ENCODE measurements around the gene SLC12A8. TPM values are rescaled to one million over a fixed set of nuclear protein-coding genes. Genes with fewer than 3 reads are reported as not detected.

The SLC12A8 gene
- total and polyA plus RNA-seq, 4 donors: 4.2 to 5.2 (median 4.9) TPM

GRCh38 chr3:125123451-125124305 lies 88.9 kb downstream of the SLC12A8 start:
- DNase-seq (ENCODE audit: low read depth in 4 of 6, low spot score in 6 of 6): no peak
- no peaks in the 10 kb centered on the region for H3K9me3 ChIP-seq (ENCODE audit: control insufficient read depth, insufficient read depth, low read length)
- no CpG with 5 or more reads among the region's 10 CpGs for WGBS (ENCODE audit: insufficient coverage)
- H3K4me3 ChIP-seq (ENCODE audit: low read depth, low read length): no peak overlapping the region
- H3K4me1 ChIP-seq (ENCODE audit: control insufficient read depth, insufficient read depth, low read length): peaks cover 24% of the 10 kb centered on the region
- H3K27ac ChIP-seq (ENCODE audit: low read depth, low read length): no peak overlapping the region
- H3K36me3 ChIP-seq (ENCODE audit: control insufficient read depth, insufficient read depth, low read length): no peaks in the 10 kb centered on the region
- H3K27me3 ChIP-seq (ENCODE audit: control insufficient read depth, insufficient read depth, low read length): no peaks in the 10 kb centered on the region

- no peaks in the 10 kb centered on the region for H3K9me3 ChIP-seq (ENCODE audit: control insufficient read depth, insufficient read depth, low read length)
- no peaks in the 10 kb centered on the region for H3K36me3 ChIP-seq (ENCODE audit: control insufficient read depth, insufficient read depth, low read length)
- H3K27me3 ChIP-seq (ENCODE audit: control insufficient read depth, insufficient read depth, low read length): no peaks in the 10 kb centered on the region
- H3K27ac ChIP-seq (ENCODE audit: low read depth, low read length): peak overlapping the region; percentile 75
- DNase-seq (ENCODE audit: low read depth in 4 of 6, low spot score in 6 of 6): no peak
- peaks cover 34% of the 10 kb centered on the region for H3K4me1 ChIP-seq (ENCODE audit: control insufficient read depth, insufficient read depth, low read length)
- peak overlapping the region; percentile 26 for H3K4me3 ChIP-seq (ENCODE audit: low read depth, low read length)
- 0% methylated on average over 1 of the region's 8 CpGs for WGBS (ENCODE audit: insufficient coverage)
Measured at GRCh38 chr3:125121246-125122010, 91.1 kb downstream of the SLC12A8 start.

DNA sequence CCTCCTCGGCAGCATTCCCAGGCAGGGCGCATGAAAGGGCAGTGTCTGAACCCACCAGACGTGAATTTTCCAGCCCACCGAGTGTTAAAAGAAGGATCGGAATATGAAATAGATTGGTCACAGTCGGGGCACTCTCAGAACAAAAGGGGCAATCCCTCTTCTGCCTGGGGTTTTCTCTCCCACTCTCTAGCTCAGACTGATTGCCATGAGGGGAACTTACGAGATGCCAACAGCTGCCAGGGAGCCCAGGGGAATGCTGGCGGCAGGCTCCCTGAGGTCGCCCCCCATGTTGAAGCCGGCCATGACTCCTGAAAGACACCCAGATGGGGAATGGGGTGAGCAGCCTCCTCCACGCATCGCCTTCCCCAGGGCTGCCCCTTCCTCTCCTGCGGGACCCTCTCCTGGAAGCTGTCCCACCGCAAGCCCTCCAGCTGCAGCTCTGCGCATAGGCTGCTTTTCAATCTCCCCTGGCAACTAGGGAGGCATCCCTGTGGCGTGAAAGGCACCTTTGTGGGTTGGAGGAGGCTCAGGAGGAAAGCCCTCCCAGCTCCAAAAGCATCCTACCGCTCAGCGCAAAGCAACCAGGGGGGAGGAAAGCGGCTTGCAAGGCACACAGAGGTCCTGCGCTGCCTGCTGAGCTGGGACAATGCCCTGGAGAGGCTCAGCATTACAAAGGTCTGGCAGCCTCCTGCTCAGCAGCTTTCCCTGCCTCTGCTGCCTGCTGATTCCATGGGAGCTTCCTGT lies 92.0 kb downstream of the SLC12A8 start:
- Histone ChIP-seq H3K36me3 (ENCODE audit: control insufficient read depth, insufficient read depth, low read length) (no peaks in the 10 kb centered on the region), H3K27me3 (ENCODE audit: control insufficient read depth, insufficient read depth, low read length) (no peaks in the 10 kb centered on the region), H3K4me3 (ENCODE audit: low read depth, low read length) (peak overlapping the region; percentile 26), H3K4me1 (ENCODE audit: control insufficient read depth, insufficient read depth, low read length) (peaks cover 42% of the 10 kb centered on the region), H3K9me3 (ENCODE audit: control insufficient read depth, insufficient read depth, low read length) (no peaks in the 10 kb centered on the region), H3K27ac (ENCODE audit: low read depth, low read length) (peak overlapping the region; percentile 75)
- 11% methylated on average over 12 of the region's 20 CpGs for WGBS (ENCODE audit: insufficient coverage)
- peak; percentile 62 to 94 (median 69) for DNase-seq (ENCODE audit: low read depth in 4 of 6, low spot score in 6 of 6)

DNA sequence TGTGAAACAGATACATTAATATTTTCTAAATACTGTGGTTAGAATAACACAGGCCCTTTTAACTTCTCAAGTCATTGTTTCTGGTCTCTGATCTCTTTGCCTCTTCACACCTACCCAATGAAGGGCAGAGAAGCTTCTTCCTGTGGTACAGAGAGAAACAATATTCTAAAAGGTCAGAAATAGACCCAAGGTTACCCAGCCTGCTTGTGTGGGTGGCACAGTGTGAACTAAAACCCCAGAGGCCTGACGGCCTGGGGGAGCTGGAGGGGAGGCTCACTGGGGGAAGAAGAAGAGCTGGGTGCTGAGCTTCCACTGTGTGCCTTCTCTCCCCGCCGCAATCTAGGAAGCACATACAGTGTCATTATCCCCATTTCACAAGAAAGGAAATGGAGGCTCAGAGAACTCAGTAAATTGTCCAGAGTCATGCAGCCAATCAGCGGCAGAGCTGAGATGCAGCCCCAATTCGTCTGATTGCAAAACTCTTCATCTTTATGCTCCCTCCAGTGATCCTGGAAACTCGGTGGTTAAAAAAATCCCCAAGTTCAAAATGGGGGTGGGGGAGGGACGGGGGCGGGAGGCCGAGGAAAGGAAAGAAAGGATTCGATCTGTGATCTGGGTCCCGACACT lies 92.7 kb downstream of the SLC12A8 start:
- Histone ChIP-seq H3K27me3 (ENCODE audit: control insufficient read depth, insufficient read depth, low read length) (no peaks in the 10 kb centered on the region), H3K4me3 (ENCODE audit: low read depth, low read length) (peak overlapping the region; percentile 26), H3K4me1 (ENCODE audit: control insufficient read depth, insufficient read depth, low read length) (peaks cover 44% of the 10 kb centered on the region), H3K27ac (ENCODE audit: low read depth, low read length) (peak overlapping the region; percentile 75), H3K36me3 (ENCODE audit: control insufficient read depth, insufficient read depth, low read length) (no peaks in the 10 kb centered on the region), H3K9me3 (ENCODE audit: control insufficient read depth, insufficient read depth, low read length) (no peaks in the 10 kb centered on the region)
- no peak for DNase-seq (ENCODE audit: low read depth in 4 of 6, low spot score in 6 of 6)
- 8% methylated on average over 6 of the region's 11 CpGs for WGBS (ENCODE audit: insufficient coverage)

GRCh38 chr3:125118600-125118999 lies 93.9 kb downstream of the SLC12A8 start:
- 97% methylated on average over 7 of the region's 8 CpGs for WGBS (ENCODE audit: insufficient coverage)
- H3K9me3 ChIP-seq (ENCODE audit: control insufficient read depth, insufficient read depth, low read length): no peaks in the 10 kb centered on the region
- no peak overlapping the region for H3K27ac ChIP-seq (ENCODE audit: low read depth, low read length)
- no peak overlapping the region for H3K4me3 ChIP-seq (ENCODE audit: low read depth, low read length)
- no peaks in the 10 kb centered on the region for H3K36me3 ChIP-seq (ENCODE audit: control insufficient read depth, insufficient read depth, low read length)
- peaks cover 44% of the 10 kb centered on the region for H3K4me1 ChIP-seq (ENCODE audit: control insufficient read depth, insufficient read depth, low read length)
- H3K27me3 ChIP-seq (ENCODE audit: control insufficient read depth, insufficient read depth, low read length): no peaks in the 10 kb centered on the region
- DNase-seq (ENCODE audit: low read depth in 4 of 6, low spot score in 6 of 6): no peak

DNA sequence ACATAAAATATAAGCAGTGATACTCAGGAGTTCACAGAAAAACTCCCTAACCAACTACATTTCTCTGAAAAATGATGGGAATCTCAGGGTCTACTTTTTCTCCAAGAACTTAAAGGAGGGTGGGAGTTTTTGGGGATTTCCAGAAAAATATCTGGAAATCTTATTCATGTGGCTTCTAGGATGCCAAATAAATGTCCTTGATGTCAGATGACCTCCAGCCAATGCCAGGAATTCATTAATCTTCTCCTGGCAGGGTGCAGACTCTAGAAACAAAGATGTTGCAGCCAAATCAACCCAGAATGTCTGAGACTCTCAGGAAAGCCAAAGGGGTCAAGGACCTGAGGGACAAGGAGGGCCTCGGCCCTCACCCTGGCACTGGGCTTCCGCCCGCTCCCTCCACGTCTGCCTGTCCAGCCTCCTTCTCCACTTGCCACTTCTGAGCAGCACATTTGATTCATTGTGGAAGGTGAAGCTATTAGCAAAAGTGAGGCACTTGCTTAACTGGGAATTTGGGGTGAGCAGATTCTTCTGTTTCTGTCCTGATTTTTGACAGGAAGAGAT lies 94.8 kb downstream of the SLC12A8 start:
- no peaks in the 10 kb centered on the region for H3K36me3 ChIP-seq (ENCODE audit: control insufficient read depth, insufficient read depth, low read length)
- H3K27ac ChIP-seq (ENCODE audit: low read depth, low read length): no peak overlapping the region
- H3K27me3 ChIP-seq (ENCODE audit: control insufficient read depth, insufficient read depth, low read length): peaks cover 2% of the 10 kb centered on the region
- peaks cover 44% of the 10 kb centered on the region for H3K4me1 ChIP-seq (ENCODE audit: control insufficient read depth, insufficient read depth, low read length)
- H3K4me3 ChIP-seq (ENCODE audit: low read depth, low read length): no peak overlapping the region
- H3K9me3 ChIP-seq (ENCODE audit: control insufficient read depth, insufficient read depth, low read length): no peaks in the 10 kb centered on the region
- no peak for DNase-seq (ENCODE audit: low read depth in 4 of 6, low spot score in 6 of 6)
- no CpG with 5 or more reads among the region's 4 CpGs for WGBS (ENCODE audit: insufficient coverage)

DNA sequence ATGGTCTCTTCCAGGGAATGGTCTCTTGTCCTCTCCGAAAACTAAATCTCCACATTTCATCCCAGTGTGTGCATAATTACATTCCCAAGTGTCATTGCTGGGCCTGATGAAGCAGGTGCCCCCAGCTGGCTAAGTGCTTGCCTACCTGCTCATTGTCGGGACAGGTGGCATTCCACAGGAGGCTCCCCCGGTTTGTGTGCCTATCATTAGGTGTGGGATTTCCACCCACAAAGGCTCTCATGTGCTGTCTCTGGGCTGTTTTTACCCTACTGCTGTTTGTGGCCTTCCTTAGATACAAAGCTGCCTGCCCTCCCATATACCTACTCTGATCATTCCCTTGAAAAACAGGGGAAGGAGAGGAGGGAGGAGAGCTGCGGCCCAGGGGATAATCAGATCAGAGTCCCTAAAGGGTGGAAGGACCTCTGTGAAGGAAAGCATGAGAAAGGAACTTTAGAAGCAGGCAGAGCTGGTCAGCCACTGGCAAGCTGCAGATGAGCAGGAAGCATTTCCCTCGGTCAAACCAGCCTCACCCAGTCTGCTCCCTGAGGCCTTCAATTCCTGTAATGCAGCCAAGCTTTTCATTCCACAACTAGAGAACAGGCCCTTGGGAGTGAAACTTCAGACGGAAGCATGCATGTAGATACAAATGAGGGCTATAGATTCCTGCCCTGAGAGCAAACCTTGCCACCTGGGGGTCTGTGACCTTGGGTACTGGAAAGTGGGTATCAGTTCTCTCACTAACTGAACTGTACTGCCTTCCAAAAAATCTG lies 96.1 kb downstream of the SLC12A8 start:
- H3K9me3 ChIP-seq (ENCODE audit: control insufficient read depth, insufficient read depth, low read length): no peaks in the 10 kb centered on the region
- H3K4me3 ChIP-seq (ENCODE audit: low read depth, low read length): no peak overlapping the region
- DNase-seq (ENCODE audit: low read depth in 4 of 6, low spot score in 6 of 6): peak in 2 of 6 donors; percentile 28 to 68
- no peaks in the 10 kb centered on the region for H3K36me3 ChIP-seq (ENCODE audit: control insufficient read depth, insufficient read depth, low read length)
- peaks cover 44% of the 10 kb centered on the region for H3K4me1 ChIP-seq (ENCODE audit: control insufficient read depth, insufficient read depth, low read length)
- H3K27me3 ChIP-seq (ENCODE audit: control insufficient read depth, insufficient read depth, low read length): peaks cover 2% of the 10 kb centered on the region
- H3K27ac ChIP-seq (ENCODE audit: low read depth, low read length): peak overlapping the region; percentile 38
- 85% methylated on average over 3 of the region's 6 CpGs for WGBS (ENCODE audit: insufficient coverage)

GRCh38 chr3:125115640-125116039 lies 96.9 kb downstream of the SLC12A8 start:
- peak in 3 of 6 donors; percentile 25 to 82 (median 57) for DNase-seq (ENCODE audit: low read depth in 4 of 6, low spot score in 6 of 6)
- peaks cover 2% of the 10 kb centered on the region for H3K27me3 ChIP-seq (ENCODE audit: control insufficient read depth, insufficient read depth, low read length)
- peaks cover 37% of the 10 kb centered on the region for H3K4me1 ChIP-seq (ENCODE audit: control insufficient read depth, insufficient read depth, low read length)
- peak overlapping the region; percentile 38 for H3K27ac ChIP-seq (ENCODE audit: low read depth, low read length)
- no peaks in the 10 kb centered on the region for H3K36me3 ChIP-seq (ENCODE audit: control insufficient read depth, insufficient read depth, low read length)
- H3K4me3 ChIP-seq (ENCODE audit: low read depth, low read length): no peak overlapping the region
- WGBS (ENCODE audit: insufficient coverage): 61% methylated on average over 7 of the region's 9 CpGs
- no peaks in the 10 kb centered on the region for H3K9me3 ChIP-seq (ENCODE audit: control insufficient read depth, insufficient read depth, low read length)

Data from spinal cord (tissue), 10 donors.